Panc1 (cell line): Measurements from ENCODE around the gene COL23A1. TPM values are rescaled to one million over a fixed set of nuclear protein-coding genes. Genes with fewer than 3 reads are reported as not detected.

Experiments used
- ATAC-seq: fragments of 200-7000 bp; cut with Tn5 transposase; 2 replicates; pipeline ENCODE4 v1.9.1; 2020; ENCODE audit warnings: mild to moderate bottlenecking, moderate library complexity
- BruUV-seq: library from RNA; stranded (reverse); fragments of 400-500 nt; replicated peaks from 2 replicates; lab custom pipeline; 2021; lab: Mats Ljungman, UMichigan
- CTCF ChIA-PET: fragments of 300-600 bp; sonication (Branson Sonifier 250); formaldehyde crosslinking; loops from one replicate; lab custom pipeline; 2022; ENCODE audit warnings: antibody characterized with exemption; lab: Charles Lee
- POLR2A ChIA-PET: fragments of 300-600 bp; sonication (Branson Sonifier 250); formaldehyde crosslinking; loops from one replicate; lab custom pipeline; 2022; ENCODE audit warnings: antibody characterized with exemption; lab: Charles Lee
- DNase-seq: peaks from one replicate; pipeline ENCODE4 v3.0.0-alpha.2; 2010; ENCODE audit warnings: low read depth, low spot score
- H3K27ac ChIP-seq: 2 replicates; pipeline ENCODE4 v1.5.1; 2011; ENCODE audit warnings: mild to moderate bottlenecking, low read length, inconsistent platforms
- H3K27me3 ChIP-seq: fragments of 200-500 bp; sonication (Bioruptor generic); 2 replicates; pipeline ENCODE4 v1.6.0; 2014; ENCODE audit warnings: low read length, inconsistent platforms; ENCODE audit not compliant: control insufficient read depth, insufficient read depth
- H3K36me3 ChIP-seq: fragments of 200-500 bp; sonication (Bioruptor generic); 2 replicates; pipeline ENCODE4 v1.5.1; 2014; ENCODE audit warnings: inconsistent platforms, mild to moderate bottlenecking, low read length, moderate library complexity; ENCODE audit not compliant: control insufficient read depth, insufficient read depth
- H3K4me1 ChIP-seq: 2 replicates; pipeline ENCODE4 v1.5.1; 2011; ENCODE audit warnings: inconsistent platforms, mild to moderate bottlenecking, low read length, moderate library complexity; ENCODE audit not compliant: control insufficient read depth, insufficient read depth
- H3K4me3 ChIP-seq, 2 experiments: 2 replicates each; pipeline ENCODE4 v1.5.1; 2011 to 2012; ENCODE audit warnings: low read depth in 2 of 2, low read length in 2 of 2, mild to moderate bottlenecking in 2 of 2, inconsistent platforms in 1 of 2, moderate library complexity in 1 of 2
- H3K9me3 ChIP-seq: fragments of 200-500 bp; sonication (Bioruptor generic); 2 replicates; pipeline ENCODE4 v1.5.1; 2014; ENCODE audit warnings: low read depth, mild to moderate bottlenecking, inconsistent platforms, low read length, moderate library complexity; ENCODE audit not compliant: control insufficient read depth, insufficient read depth
- CTCF ChIP-seq: fragments of 450-650 bp; IDR thresholded peaks from 2 replicates; pipeline ENCODE4 v1.5.1; 2017; ENCODE audit warnings: mild to moderate bottlenecking
- POLR2AphosphoS5 ChIP-seq: IDR thresholded peaks from 2 replicates; pipeline ENCODE4 v1.6.1; 2012; ENCODE audit warnings: mild to moderate bottlenecking, low read depth, low read length, moderate library complexity
- REST ChIP-seq, 2 experiments: IDR thresholded peaks; 2 replicates each; pipeline ENCODE4 v1.6.1; 2011 to 2012; ENCODE audit warnings: low read depth in 2 of 2, control low read depth in 1 of 2, low read length in 1 of 2, mild to moderate bottlenecking in 1 of 2, moderate library complexity in 1 of 2; ENCODE audit not compliant: insufficient read depth in 1 of 2
- SIN3A ChIP-seq: IDR thresholded peaks from 2 replicates; pipeline ENCODE4 v1.6.1; 2012; ENCODE audit warnings: low read depth, mild to moderate bottlenecking, low read length, moderate library complexity, borderline replicate concordance; ENCODE audit not compliant: insufficient read depth
- TCF7L2 ChIP-seq: IDR thresholded peaks from 2 replicates; pipeline ENCODE4 v1.6.1; 2011; ENCODE audit warnings: mild to moderate bottlenecking, low read depth, low read length, inconsistent platforms
- in situ Hi-C: cut with HindIII; loops from 2 replicates; pipeline ENCODE4 v1.10.0; 2016; ENCODE audit warnings: low sequenced_read_pairs, low pct_unique_long_range_greater_than_20kb
- intact Hi-C: fragments of 100-400 bp; cut with micrococcal nuclease; formaldehyde crosslinking; loops from one replicate; pipeline ENCODE4 v1.10.0; 2022; ENCODE audit not compliant: unreplicated experiment
- total RNA-seq: library from RNA; stranded (reverse); gene quantifications from one replicate; pipeline ENCODE4 v1.2.1, GENCODE V29; 2021; ENCODE audit not compliant: unreplicated experiment

Gene COL23A1
- total RNA-seq, 1 experiment from 2014 or later, result 0.05 TPM

- peaks cover 5% of the 10 kb centered on the region; the same call in 1 of the 2 replicates for H3K27me3 ChIP-seq
- no peak for DNase-seq
- CTCF ChIA-PET, result no interaction called here
Observed at GRCh38 chr5:178293815-178294214, 296.4 kb downstream of the COL23A1 start.

GRCh38 chr5:178293400-178293799 is 296.8 kb downstream of the COL23A1 start:
- CTCF ChIA-PET, result no interaction called here
- Histone ChIP-seq H3K4me3 (no peak overlapping the region), H3K27me3 (peaks cover 5% of the 10 kb centered on the region; the same call in 1 of the 2 replicates), H3K4me1 (peaks cover 5% of the 10 kb centered on the region), H3K27ac (no peak overlapping the region), H3K36me3 (no peaks in the 10 kb centered on the region), H3K9me3 (no peaks in the 10 kb centered on the region)
- DNase-seq (no peak), ATAC-seq (no peak)
- in situ Hi-C loops, result no loop called here
- intact Hi-C loops, result no loop called here
- POLR2A ChIA-PET, result no interaction called here
- TF ChIP-seq POLR2AphosphoS5, result no peak
- no peak for TF ChIP-seq SIN3A
- no peak for TF ChIP-seq CTCF
- TF ChIP-seq REST (IDR thresholded peaks at IDR 0.05; ENCODE audit: insufficient read depth in 1 of 2, low read depth in 2 of 2, low read length in 1 of 2), result no peak
- TF ChIP-seq TCF7L2, result no peak
- BruUV-seq, result no TSS peak

More at GRCh38 chr5:178293815-178294214, 296.4 kb downstream of the COL23A1 start:
- no peaks in the 10 kb centered on the region for H3K36me3 ChIP-seq
- H3K27ac ChIP-seq, result no peak overlapping the region
- H3K9me3 ChIP-seq, result no peaks in the 10 kb centered on the region
- TF ChIP-seq SIN3A, result no peak
- TF ChIP-seq CTCF, result no peak
- no peak for TF ChIP-seq TCF7L2
- TF ChIP-seq REST (IDR thresholded peaks at IDR 0.05; ENCODE audit: insufficient read depth in 1 of 2, low read depth in 2 of 2, low read length in 1 of 2), result no peak
- no peak for TF ChIP-seq POLR2AphosphoS5
- POLR2A ChIA-PET, result no interaction called here
- no peak overlapping the region for H3K4me3 ChIP-seq
- BruUV-seq, result no TSS peak
- ATAC-seq, result no peak
- in situ Hi-C loops, result no loop called here
- H3K4me1 ChIP-seq, result peaks cover 3% of the 10 kb centered on the region; the same call in 1 of the 2 replicates
- intact Hi-C loops, result no loop called here
